ENCODE results near the gene TMEM161A. TPM values are rescaled to one million over a fixed set of nuclear protein-coding genes. Genes with fewer than 3 reads are reported as not detected.
A peak's percentile ranks its signal among the peaks of the same experiment; 100 is the strongest.

The TMEM161A gene
- total RNA-seq, result 10 to 100 TPM; 10.5 to 14.6 (median 11.7) TPM
- polyA plus RNA-seq, result 10 to 100 TPM; 35.2 to 35.6 TPM

DNA sequence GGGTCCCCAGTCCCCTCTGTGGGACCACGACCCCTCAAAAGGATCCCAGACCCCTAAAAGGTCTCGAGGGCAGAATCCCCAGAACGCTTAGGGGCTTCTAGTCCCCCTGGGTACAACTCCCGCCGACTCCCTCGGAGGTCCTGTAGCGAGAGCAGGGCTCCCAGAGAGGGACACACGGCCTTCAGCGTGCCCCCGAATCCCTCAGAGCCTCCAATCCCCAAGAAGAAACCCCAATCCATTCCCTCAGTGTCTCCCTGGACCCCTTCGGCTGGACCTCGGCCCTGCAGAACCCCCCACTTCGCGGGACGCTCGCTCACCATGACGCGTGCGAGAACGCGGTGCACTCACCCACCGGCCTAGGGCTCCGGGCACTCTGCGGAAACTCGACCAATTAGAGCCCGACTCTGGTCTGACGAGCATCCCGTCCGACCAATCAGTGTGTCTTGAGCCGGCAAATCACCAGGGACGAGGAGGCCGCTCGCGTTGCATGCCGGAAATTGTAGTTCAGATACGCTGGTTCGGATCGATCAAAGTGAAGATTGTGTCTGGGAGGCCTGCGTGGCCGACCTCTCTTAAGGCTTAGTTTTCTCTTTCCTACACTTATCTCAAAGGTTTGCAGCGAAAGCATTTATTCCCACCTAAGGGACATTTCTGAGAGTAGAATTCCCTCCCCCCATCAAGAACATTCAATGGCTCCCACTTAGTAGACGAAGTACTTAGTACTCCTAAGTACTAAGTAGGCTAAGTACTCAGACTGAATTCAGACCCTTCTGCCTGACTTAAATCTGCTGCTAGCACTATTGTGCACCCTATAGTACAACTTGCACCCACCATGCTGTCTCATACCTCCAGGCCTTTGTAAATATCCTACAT lies at the start of gene TMEM161A:
TSS of gene TMEM161A (minus strand) at position 370 of the 873 bp plus-strand sequence. CDS start at position 320, 50 bp downstream.
- no peaks in the 10 kb centered on the region for H3K9me3 ChIP-seq
- ATAC-seq (peak; percentile 98 to 100 (median 99)), FAIRE-seq (no peak), DNase-seq (peak; percentile 92 to 99 (median 98))
- intact Hi-C loops (cut with DNase I), result loop anchor here in 1 of 3 donors (10.0 kb wide), 1 partner anchor 84 kb away; no protein-coding TSS in a partner anchor
- no peaks in the 10 kb centered on the region for H3K27me3 ChIP-seq
- H3K27ac ChIP-seq, result peak within 1 kb of the TSS in 3 of 4 donors; percentile 31 to 50 (median 49)
- peaks cover 0 to 6% (median 0%) of the 10 kb centered on the region in 3 donors for H3K4me1 ChIP-seq
- TF ChIP-seq, protein P1, sequence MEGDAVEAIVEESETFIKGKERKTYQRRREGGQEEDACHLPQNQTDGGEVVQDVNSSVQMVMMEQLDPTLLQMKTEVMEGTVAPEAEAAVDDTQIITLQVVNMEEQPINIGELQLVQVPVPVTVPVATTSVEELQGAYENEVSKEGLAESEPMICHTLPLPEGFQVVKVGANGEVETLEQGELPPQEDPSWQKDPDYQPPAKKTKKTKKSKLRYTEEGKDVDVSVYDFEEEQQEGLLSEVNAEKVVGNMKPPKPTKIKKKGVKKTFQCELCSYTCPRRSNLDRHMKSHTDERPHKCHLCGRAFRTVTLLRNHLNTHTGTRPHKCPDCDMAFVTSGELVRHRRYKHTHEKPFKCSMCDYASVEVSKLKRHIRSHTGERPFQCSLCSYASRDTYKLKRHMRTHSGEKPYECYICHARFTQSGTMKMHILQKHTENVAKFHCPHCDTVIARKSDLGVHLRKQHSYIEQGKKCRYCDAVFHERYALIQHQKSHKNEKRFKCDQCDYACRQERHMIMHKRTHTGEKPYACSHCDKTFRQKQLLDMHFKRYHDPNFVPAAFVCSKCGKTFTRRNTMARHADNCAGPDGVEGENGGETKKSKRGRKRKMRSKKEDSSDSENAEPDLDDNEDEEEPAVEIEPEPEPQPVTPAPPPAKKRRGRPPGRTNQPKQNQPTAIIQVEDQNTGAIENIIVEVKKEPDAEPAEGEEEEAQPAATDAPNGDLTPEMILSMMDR (IDR thresholded peaks at IDR 0.05), result no peak
- H3K4me3 ChIP-seq, result peak within 1 kb of the TSS; percentile 46 to 63 (median 61)
- 2 to 3% methylated on average over 42 of the region's 42 CpGs for WGBS, 2 donors
- no peaks in the 10 kb centered on the region for H3K36me3 ChIP-seq

GRCh38 chr19:19186742-19187141 lies 48.5 kb upstream of the TMEM161A start:
- WGBS, 2 donors, result 91 to 95% methylated on average over 14 of the region's 14 CpGs
- H3K36me3 ChIP-seq, result no peaks in the 10 kb centered on the region
- no peak for ATAC-seq
- TF ChIP-seq, protein P1 (IDR thresholded peaks at IDR 0.05), result no peak
- no peaks in the 10 kb centered on the region for H3K9me3 ChIP-seq
- no peaks in the 10 kb centered on the region for H3K27me3 ChIP-seq
- no peak for FAIRE-seq
- H3K27ac ChIP-seq, result no peak overlapping the region
- H3K4me3 ChIP-seq, result no peak overlapping the region
- no peak for DNase-seq
- H3K4me1 ChIP-seq, result peaks cover 11 to 20% (median 13%) of the 10 kb centered on the region in 3 donors
- intact Hi-C loops (cut with DNase I), result no loop called here

GRCh38 chr19:19185853-19186740 lies 47.8 kb upstream of the TMEM161A start:
- TF ChIP-seq, protein P1 (IDR thresholded peaks at IDR 0.05), result peak; percentile 18 to 39 (median 22)
- intact Hi-C loops (cut with DNase I), result no loop called here
- no peaks in the 10 kb centered on the region for H3K27me3 ChIP-seq
- DNase-seq (no peak), ATAC-seq (peak; percentile 41 to 77 (median 67)), FAIRE-seq (no peak)
- H3K4me1 ChIP-seq, result peaks cover 10 to 17% (median 11%) of the 10 kb centered on the region in 3 donors
- WGBS, 2 donors, result 60 to 62% methylated on average over 9 of the region's 9 CpGs
- no peaks in the 10 kb centered on the region for H3K36me3 ChIP-seq
- no peak overlapping the region for H3K4me3 ChIP-seq
- no peak overlapping the region for H3K27ac ChIP-seq
- no peaks in the 10 kb centered on the region for H3K9me3 ChIP-seq

DNA sequence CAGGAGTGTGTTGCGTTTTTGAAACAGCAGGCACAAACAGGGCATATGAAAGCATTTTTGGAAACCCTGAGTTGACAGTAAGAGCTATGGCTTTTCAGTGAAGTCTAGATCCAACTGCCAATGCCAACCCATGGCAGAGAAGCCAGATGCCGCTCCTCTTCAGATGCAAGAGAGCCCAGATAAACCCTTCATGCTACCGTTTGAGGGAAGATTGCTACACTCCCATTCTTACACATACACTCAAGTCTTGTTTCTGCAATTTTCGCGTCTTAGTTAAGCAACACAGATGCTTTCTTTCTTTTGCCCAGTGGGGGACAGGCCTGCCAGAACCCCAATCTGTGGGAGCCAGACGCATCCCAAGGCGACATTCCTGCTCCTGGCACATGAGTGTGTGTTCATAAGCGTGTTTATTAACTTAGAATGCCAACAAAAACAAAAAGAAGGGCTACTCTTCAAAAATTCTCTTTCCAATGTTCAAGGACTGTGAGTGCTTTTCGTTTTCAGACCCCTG lies 43.3 kb upstream of the TMEM161A start:
- H3K27ac ChIP-seq, result no peak overlapping the region
- no peaks in the 10 kb centered on the region for H3K9me3 ChIP-seq
- TF ChIP-seq, protein P1 (IDR thresholded peaks at IDR 0.05), result no peak
- no peaks in the 10 kb centered on the region for H3K27me3 ChIP-seq
- intact Hi-C loops (cut with DNase I), result no loop called here
- no peak for DNase-seq
- no peak for FAIRE-seq
- H3K36me3 ChIP-seq, result peaks cover 0 to 7% (median 0%) of the 10 kb centered on the region in 3 donors
- no peak for ATAC-seq
- WGBS, 2 donors, result 90 to 91% methylated on average over 9 of the region's 9 CpGs
- H3K4me3 ChIP-seq, result no peak overlapping the region
- H3K4me1 ChIP-seq, result no peaks in the 10 kb centered on the region
